Stimulated activated CD4-positive, alpha-beta T cell treated with anti-CD3 and anti-CD28 coated beads, Interleukin-4, amount 100 ng/mL, for 4 hours (primary cell): ENCODE data around the gene NFKBIE.

ENCODE experiments used
- DNase-seq, 2 experiments: peaks; one replicate each; pipeline ENCODE4 v3.0.0-alpha.2; 2020

The NFKBIE gene

DNA sequence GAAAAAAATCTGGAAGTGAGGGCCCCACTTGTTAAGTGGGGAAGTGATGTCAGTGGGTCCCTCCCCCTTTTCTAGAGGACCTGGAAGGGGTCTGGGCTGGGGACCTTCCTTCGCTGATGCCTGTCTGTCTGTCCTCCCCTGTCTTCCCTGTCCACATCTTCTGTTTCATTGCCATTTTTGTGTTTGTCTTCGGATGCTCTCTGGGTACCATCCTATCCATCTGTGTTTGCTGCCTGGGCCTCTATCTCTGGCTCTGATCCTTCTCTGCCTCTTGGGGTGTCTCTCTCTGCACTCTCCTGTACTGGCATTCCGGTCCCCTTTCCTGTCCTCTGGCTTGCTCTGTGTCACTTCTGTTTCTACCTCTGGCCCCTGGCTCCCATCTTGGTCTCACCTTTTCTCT lies 7.2 kb upstream of the NFKBIE start:
- DNase-seq: no peak

DNA sequence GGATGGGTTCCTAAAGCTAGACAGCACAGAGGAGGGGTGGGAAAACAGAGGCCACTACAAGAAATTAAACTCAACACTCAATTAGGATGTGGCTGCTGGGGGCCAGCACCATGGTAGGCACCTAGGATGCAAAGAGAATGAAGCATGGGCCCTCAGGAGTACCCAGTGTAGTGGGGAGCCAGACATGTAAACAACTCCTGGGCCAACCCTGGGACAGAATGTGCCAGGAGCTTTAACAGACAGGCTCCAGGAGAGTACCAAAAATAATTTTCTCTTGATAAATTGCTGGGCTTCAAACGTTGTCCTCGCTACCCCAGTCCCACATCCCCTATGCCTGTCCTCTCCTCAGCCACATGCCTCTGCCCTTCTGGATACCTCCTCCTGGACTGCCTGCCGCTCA lies 6.6 kb upstream of the NFKBIE start:
- no peak for DNase-seq

DNA sequence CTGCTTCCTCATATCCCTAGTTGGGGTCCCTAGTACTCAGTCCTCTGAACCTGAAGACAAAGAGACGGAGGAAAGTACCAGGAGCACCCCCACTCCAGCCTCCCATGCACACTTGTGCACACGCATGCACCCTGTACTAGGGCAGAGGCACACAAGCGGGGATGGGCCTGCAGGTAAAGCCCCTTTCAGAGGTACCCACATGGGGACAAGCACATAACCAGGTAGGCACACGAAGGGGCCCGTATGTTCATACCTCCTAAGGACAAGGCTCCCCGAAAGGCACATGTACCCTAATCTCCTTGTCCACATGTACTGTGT lies 6.0 kb upstream of the NFKBIE start:
- DNase-seq: no peak

DNA sequence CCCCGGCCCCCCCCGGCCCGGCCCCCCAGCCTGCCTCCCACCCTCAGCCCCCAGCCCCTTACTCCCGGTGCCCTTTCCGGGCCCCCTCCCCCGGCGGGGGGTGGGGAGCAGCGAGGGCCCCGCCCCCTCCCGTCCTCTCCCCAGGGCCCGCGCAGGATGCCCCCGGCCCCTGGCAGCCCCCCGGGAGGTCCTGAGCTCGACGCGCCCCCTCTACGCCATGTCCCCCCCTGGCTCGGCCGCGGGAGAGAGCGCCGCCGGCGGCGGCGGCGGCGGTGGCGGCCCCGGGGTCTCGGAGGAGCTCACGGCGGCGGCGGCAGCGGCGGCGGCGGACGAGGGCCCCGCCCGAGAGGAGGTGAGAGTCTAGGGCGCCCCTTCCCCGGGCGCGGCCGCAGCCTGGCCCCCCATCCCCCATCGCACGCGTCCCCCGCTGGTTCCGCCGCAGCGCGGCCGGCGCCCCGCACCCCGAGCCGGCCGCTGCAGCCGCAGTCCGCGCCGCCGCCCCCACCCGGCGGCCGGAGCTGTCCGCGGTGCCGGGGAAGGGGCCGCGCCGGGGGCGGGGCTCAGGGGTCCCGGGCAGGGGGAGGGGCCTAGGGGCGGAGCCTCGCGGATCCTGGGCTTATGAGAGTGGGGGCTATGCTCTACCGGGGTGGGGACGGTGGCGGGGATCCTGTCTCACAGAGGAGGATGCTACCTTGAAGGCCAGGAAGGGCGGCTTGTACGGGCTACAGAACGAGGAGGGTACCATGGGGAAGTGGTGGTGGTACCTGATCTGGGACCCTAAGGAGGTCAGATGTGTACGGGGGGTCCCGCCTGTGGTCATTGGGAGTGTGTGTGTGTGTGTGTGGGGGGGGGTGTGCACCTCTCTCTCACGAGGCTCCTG lies 5.4 kb upstream of the NFKBIE start:
- no peak for DNase-seq

DNA sequence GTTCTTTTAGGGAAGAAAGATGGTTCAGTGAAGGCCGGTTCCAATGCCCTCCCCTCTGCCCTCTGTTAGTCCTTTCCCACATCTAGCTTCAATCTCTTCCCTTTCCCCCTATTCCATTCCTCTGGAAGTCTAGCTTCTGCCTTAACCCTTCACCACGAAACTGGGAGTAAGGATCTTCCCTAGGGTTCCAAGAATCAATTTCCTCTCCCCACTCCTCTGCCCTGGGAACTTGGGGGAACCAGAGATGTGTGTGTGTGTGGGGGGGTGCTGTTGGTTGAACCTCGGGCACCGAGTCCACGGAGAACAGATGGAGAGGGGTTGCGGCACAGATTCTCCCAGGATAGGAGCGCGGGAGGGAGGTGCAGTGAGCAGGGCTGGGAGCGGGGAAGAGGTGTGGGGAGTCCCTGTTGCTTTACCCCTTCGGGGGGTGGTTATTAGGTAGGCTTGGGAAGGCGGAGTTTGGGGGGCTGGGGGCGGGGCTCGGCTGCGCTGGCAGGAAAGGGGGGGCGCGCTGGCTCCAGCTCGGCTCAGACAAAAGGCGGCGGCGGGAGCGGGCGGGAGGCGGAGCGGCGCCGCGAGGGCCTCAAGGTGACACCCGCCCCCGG lies 4.7 kb upstream of the NFKBIE start, which contains the start of gene TMEM151B:
Gene TMEM151B, plus strand, starts transcription at position 530 of the 605 bp plus-strand sequence. CDS start 293 bp downstream, outside the sequence.
- no peak for DNase-seq

DNA sequence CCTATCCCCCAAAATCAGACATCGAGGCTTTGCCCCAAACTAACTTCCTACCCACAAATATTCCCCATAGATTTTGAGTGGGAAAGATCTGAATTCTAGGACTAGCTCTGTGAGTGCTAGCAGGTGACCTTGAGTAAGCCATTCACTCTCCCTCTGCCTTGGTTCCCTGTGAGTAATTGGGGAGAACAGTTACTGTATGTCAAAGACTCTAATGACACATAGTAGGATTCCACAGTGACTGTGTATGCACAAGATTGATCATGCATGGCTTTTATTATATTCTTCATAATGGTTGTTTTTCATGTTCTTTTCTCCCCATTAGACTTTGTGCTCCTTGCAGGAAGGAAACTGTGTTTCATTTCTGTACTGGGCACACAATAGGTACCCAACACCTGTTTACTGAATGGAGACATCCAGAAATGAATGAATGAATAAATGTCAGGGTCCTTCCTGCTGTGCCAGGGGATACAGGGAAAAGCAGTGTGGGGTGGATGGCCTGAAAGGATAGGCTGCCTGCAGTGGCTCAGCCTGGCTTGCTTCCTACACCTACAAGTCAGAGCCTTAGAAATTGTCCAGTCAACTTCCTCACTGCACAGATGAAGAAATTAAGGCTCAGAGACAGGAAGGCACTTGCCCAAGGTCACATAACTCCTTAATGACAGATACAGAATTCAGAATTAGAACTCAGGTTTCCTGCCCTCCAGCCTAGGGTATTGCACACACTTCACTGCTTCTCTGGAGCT lies 4.0 kb upstream of the NFKBIE start:
- no peak for DNase-seq

DNA sequence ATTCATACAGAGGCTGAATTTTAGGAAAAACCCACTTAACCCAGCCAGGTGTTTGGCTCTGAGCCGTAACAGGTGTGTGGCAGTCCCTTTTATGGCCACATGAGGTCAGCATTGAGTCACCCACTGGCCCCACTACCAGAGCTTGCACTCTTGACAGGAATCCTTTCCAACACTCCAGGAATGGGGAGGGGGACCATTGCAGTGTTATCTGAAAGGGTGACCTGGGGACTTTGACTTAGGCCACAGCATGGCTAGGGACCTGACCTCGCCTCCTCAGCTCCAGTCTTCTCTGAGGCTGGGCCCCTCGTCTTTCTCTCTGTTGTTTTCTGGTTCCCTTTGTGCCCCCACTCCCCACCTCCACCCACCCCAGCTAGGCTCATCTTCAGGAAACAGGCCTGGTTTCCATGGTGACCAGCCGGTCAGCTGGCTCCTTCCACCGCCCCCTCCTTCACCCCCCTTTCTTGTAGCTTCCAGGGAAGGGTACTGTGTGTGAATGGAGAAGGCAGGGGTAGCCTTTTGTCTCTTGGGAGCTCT lies 2.8 kb upstream of the NFKBIE start:
- DNase-seq: peak; percentile 48 to 56

DNA sequence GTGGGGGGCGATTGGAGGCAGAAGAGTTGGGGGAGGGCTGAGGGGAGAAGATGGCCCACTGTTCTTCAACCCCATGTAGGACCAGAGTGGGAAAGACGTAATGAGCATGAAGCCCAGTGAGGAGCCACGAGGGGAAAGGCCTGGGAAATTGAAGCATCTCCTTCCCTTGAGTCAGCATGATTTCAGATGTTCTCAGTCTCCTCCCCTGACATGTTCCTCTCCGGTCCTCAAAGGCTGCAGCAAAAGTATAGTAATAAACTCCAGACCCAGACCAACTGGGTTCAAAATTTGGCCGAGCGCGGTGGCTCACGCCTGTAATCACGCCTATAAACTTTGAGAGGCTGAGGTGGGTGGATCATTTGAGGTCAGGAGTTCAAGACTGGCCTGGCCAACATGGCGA lies 1.9 kb upstream of the NFKBIE start:
- DNase-seq: no peak

DNA sequence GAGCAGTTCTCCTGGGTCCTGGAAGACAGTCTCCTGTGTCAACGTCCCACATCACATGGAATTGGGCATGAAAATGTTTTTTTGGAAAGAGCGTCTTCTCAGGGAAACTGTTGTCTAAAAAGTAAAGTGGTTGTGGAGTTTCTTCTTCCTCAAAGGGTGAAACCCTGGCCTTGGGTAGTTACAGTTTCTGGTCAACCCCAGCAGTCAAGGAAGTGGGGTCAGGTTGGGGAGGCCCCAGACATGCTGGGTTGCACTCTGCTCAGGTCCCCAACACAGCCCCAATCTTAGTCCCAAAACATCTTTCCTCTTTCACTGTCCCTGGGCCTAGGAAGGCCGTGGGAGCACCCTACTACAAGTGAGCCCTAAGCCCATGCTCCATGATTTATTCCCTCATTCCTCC lies 996 bp upstream of the NFKBIE start:
- no peak for DNase-seq

DNA sequence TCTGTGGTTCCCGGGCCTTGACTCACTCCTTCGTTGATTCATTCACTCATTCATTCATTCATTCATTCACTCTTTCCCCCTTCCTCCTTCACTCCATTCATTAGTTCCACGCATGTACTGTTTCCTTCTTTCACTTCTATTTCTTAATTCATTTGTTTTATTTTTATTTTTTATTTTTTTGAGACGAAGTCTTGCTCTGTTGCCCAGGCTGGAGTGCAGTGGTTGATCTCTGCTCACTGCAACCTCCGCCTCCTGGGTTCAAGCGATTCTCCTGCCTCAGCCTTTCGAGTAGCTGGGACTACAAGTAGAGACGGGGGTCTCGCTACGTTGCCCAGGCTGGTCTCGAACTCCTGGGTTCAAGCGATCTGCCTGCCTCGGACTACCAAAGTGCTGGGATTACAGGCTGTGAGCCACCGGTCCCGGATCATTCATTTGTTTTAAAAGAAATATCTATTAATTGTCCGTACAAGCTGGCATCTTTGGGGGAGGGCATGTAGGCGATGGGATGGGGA lies 427 bp upstream of the NFKBIE start:
- DNase-seq: no peak

DNA sequence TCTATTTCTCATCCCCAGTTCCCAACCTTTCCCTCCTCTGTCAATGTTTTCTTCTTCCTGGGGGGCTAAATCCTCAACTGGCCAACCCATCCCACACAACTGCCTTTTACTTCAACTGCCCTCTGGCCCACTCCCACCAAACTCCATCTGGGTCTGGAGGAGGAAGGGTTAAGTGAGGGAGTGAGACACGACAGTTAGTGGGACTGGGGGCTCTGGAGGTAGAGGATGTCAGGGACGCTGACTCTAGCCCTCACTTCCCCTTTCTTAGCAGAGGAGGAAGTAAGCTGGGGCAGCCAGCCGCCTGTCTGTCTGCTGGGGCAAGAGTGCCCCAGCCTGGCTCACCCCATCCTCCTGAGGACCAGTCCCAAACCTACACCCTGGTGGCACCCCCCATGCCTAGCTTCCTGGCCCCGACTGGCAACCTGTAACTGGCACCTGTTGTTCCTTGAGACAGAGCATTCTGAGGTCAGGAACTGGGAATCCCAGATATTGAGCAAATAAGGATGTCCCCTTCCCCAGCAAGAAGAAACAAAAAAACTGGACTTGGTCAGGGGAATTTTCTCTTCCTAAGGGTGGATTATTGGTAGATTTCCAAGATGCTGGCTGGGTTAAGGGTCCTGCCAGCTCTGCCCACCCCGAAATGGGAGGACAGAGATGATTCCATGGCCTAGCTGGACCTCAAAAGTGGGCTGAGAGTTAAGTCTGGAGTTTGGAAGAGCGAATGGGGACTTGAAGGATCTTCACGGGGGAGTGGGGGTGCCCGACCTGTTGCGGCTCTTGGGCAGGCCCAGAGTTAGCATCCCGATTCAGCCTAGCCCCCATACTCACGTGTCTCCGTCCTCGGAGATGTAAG lies 971 bp downstream of the NFKBIE start:
- peak in 1 of 2 experiments; percentile 29 for DNase-seq

DNA sequence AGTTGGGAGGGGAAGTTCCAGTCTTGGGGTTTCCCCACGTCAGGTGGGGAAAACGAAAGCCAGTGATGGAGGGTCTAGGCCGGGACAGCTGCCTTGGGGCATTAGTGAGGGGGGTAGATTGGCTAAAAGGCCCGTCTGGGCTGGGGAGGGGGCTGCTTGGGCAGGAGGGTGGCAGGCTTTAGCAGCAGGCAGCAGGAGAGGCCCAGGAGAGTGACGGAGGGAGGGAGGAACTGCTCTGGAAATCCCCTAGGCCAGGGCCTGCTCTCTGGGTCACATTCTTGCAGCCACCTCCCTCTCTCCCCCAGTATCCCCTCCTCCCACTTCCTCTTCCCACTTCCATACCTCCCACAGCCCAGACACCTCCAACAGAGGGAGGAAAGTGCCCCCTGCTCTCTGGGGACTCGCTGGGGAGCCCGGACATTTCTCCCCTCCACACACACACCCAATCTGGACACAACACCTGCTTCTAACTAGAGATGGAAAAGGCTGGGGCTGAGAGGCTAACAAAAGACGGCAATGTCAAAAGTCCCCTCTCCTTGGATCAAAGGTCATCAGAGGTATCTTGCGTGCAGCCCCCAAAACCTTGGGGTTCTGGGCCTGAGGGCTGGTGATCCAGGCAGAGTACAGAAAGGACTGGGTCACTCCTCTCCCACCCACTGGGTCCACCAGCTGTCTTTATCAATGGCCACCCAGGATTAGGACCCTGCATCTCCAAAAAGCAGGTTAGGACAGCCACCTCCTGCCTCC lies 1.8 kb downstream of the NFKBIE start:
- DNase-seq: peak in 1 of 2 experiments; percentile 34

DNA sequence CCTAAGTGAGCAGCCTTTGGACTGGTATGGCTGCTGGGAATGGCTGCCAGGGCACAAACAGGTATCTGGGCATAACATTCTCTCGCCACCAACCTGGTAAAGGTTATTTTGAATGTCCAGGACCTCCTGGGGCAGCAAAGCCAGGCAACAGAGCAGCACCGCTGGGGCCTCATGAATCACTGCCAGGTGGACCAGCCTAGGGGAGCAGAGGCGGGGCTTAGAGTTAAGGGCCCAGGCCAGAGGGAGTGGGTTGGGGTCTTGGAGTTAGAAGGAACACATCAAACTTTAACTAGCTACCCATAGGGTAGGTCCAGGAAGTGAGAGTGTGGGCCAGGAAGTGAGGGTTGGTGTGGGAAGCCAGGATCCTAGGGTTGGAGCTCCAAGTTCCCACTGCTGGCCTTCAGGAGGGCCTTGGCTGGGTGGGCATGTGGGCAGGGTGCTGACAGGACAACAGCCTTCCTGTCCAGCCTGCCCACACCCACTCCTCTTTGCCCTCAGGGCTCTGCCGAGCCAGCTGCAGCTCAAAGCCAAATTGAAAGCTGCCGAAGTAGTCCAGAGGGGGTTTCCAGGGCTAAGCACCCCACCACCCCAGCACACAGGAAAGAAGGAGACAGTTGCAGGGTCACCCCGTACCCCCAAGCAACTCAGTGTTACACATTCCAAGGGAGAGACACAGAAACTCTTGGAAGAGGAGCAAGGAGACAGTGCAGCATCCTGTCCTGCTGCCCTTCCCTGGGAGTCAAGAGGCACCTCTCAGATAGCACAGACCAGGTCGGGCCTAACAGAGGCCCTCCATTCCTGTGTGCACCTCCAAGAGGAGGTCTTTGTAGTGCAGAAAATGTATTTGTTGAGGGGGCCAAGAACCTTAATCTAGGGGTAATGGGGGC lies 2.6 kb downstream of the NFKBIE start:
- DNase-seq: no peak

DNA sequence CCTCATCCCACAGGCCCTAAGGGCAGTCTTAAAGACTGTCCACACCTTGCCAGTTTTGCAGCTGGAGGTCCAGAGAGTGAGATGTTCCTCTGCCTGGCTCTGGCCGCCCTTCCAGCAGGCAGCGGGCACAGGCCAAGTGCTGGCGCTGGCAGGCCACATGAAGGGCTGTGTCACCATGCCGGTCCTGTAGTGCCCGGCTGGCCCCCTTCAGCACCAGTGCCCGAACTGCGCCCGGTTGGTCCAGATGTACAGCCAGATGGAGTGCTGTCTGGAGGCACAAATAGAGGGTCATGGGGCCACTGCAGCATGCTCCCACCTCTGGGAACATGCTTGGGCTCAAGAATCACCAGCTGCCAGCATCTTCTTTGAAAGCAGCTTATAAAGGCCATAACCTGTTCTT lies 3.8 kb downstream of the NFKBIE start:
- no peak for DNase-seq

DNA sequence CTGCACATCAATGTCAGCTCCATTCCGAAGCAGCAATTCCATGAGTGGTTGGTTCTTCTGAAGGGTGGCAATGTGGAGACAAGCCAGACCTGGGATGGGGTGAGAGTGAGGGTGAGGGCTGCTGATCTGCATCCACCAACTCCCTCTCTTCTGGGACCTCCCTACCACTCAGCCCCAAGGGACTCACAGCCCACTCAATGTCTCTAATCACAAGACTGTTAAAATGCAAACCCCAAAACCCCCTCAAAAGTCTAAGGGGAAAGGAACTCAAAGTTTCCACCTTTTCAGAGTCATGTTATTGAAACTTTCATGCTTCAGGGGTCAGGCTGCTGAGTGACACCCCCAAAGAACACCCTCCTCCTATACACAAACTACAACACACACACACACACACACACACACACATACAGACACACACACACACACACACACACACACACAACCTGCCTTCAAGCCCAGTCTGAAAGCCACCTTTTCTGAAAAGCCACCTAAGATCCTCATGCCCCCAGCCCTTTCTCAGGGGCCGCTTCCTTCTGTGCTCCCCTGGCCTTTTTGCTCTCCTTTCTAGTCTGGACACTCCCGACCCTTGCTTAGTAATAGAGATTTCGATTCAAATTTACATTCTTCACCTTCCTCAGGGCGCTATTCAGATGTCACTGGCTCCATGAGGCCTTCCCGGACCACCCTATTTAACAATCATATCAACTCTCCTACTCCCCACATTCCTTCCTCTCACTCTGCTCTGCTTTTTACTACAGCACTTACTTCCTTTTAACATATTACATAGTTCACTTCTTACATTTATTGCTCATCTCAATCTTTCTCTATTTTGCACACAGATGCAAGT lies 4.7 kb downstream of the NFKBIE start:
- no peak for DNase-seq

DNA sequence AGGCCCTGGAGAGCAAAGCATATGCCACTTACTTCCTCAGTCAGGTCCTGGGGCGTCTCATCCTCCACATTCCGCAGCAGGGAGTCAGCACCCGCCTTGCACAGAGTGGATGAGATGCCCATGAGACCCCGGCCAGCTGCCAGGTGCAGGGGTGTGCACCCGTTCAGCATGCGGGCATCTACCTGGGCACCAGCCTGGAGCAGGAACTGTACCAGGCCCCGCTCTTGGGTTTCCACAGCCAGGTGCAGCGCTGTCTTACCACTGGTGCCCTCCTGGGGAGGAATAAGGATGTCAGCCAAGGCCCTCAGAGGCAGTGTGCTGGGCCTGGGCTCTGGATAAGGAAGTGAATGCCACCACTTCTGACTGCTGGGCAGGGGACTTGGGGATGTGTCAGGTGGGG lies 5.3 kb downstream of the NFKBIE start:
- DNase-seq: no peak

DNA sequence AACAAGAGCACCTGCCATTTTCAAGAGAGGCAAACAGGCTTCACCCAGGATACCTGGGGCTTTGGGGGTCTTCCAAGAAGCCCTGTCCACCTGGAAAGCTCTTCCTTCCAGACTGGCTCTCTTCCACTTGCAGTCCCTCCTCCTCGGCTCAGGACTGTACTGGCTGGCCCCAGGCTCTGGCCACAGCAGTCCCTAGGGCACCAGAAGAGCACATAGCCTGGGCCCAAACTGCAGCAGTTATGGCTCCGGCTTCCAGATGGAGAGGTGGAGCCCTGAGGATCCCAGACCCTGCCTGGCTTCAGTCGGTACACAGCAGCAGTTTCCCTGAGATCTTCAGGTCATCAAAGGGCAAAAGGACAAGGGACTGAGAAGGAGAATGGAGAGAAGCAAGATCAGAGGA lies 6.4 kb downstream of the NFKBIE start:
- no peak for DNase-seq

DNA sequence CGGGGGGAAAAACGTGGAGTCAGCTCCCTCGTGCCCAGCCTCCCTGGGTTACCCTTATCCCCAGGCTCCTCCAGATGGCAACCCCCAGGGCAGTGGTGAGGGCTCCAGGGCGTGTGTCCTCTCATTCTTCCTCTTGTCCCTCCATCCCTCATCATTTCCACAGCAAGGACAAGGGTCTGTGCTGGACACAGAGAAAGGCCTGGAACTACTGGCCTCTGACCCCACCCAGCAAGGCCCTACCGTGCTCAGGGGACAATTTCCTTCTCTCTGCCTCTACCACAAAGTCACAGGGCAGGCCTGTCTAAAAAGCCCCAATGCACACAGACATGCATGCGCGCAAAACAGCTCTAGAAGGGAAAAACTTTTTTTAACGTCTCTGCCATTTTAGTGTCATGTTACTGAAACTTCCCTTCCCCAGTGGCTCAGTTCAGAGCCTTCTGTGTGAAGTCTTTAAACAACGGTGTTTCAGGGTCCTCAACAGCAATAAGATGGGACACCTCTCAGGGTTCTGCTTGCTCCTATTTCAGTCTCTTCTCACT lies 7.0 kb downstream of the NFKBIE start:
- DNase-seq: no peak

DNA sequence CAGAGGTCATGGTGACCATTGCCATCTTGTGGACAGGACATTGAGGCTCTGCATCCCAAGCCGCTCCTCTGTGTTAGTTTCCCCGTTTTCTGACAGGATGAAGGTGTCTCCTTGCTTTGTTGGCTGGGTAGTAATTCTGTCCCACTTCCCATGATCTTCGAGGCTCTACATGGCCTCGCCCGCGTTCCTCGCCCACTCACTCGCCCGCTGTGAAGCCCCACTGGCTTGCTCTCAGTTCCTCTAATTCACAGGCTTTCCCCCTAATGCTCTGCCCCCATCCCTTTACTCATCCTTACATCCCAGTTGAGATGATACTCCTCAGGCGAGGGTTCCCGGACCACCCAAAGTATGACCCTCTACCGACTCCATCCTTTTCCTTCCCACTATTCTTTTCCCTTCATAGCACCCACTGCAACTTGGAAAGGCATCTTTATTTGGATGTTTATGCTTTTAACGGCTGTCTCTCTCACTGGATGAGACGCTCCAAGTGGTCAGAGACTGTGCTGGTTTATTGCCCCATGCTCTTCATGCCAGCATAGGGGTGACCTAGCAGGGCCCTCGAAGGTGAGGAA lies 7.5 kb downstream of the NFKBIE start:
- no peak for DNase-seq
